GM23338 (cell line): ENCODE results near the gene NXPH4. TPM values are rescaled to one million over a fixed set of nuclear protein-coding genes. Genes with fewer than 3 reads are reported as not detected.
A peak's percentile ranks its signal among the peaks of the same experiment; 100 is the strongest.

Source experiments
- ATAC-seq: fragments of 200-7000 bp; cut with Tn5 transposase; 3 replicates; pipeline ENCODE4 v1.9.1; 2020
- DNase-seq: peaks from one replicate; pipeline ENCODE4 v3.0.0-alpha.2; 2015; ENCODE audit warnings: low spot score
- H2AFZ ChIP-seq: fragments of 200-600 bp; sonication (generic); 2 replicates; pipeline ENCODE4 v1.8.0; 2016; ENCODE audit warnings: antibody characterized with exemption, mild to moderate bottlenecking, moderate library complexity
- H3F3A ChIP-seq: fragments of 200-600 bp; sonication (generic); replicated peaks from 2 replicates; pipeline ENCODE4 v1.8.0; 2017; ENCODE audit warnings: antibody characterized with exemption, mixed run types, low read depth
- H3K27ac ChIP-seq: fragments of 200-600 bp; sonication (generic); 2 replicates; pipeline ENCODE4 v1.6.1; 2016; ENCODE audit warnings: low read depth
- H3K27me3 ChIP-seq: fragments of 200-600 bp; sonication (generic); 2 replicates; pipeline ENCODE4 v1.8.0; 2016; ENCODE audit warnings: mild to moderate bottlenecking, mixed run types, moderate library complexity; ENCODE audit not compliant: insufficient read depth
- H3K36me3 ChIP-seq: fragments of 200-600 bp; sonication (generic); 2 replicates; pipeline ENCODE4 v1.8.0; 2016; ENCODE audit warnings: mild to moderate bottlenecking; ENCODE audit not compliant: insufficient read depth
- H3K4me1 ChIP-seq: fragments of 200-600 bp; sonication (generic); 2 replicates; pipeline ENCODE4 v1.8.0; 2016; ENCODE audit warnings: mild to moderate bottlenecking, moderate library complexity; ENCODE audit not compliant: insufficient read depth
- H3K4me2 ChIP-seq: fragments of 200-600 bp; sonication (generic); 2 replicates; pipeline ENCODE4 v1.7.1; 2017; ENCODE audit warnings: mixed run types
- H3K4me3 ChIP-seq: fragments of 200-600 bp; sonication (generic); 2 replicates; pipeline ENCODE4 v1.6.1; 2016; ENCODE audit warnings: mixed run types
- H3K79me2 ChIP-seq: fragments of 200-600 bp; sonication (generic); replicated peaks from 2 replicates; pipeline ENCODE4 v1.8.0; 2017; ENCODE audit warnings: mild to moderate bottlenecking; ENCODE audit not compliant: insufficient read depth
- H3K9me2 ChIP-seq: fragments of 200-600 bp; sonication (generic); 2 replicates; pipeline ENCODE4 v1.8.0; 2017; ENCODE audit not compliant: insufficient read depth
- H4K20me1 ChIP-seq: fragments of 200-600 bp; sonication (generic); replicated peaks from 2 replicates; pipeline ENCODE4 v1.8.0; 2017; ENCODE audit warnings: mild to moderate bottlenecking; ENCODE audit not compliant: insufficient read depth
- H3K27ac Mint-ChIP-seq: 2 replicates; pipeline ENCODE4 v1.8.0; 2020; ENCODE audit warnings: inconsistent platforms, mild to moderate bottlenecking, moderate library complexity, mixed read lengths
- H3K27me3 Mint-ChIP-seq: 3 replicates; pipeline ENCODE4 v1.8.0; 2022; ENCODE audit warnings: low read depth, mild to moderate bottlenecking, moderate library complexity, mixed read lengths, inconsistent platforms; ENCODE audit not compliant: insufficient read depth, poor library complexity
- H3K36me3 Mint-ChIP-seq: 3 replicates; pipeline ENCODE4 v1.8.0; 2021; ENCODE audit warnings: low read depth, mild to moderate bottlenecking, inconsistent platforms, moderate library complexity, mixed read lengths
- H3K4me1 Mint-ChIP-seq: 3 replicates; pipeline ENCODE4 v1.8.0; 2020; ENCODE audit warnings: mild to moderate bottlenecking, inconsistent platforms, mixed read lengths
- H3K4me3 Mint-ChIP-seq: 3 replicates; pipeline ENCODE4 v1.8.0; 2021; ENCODE audit warnings: moderate library complexity, mild to moderate bottlenecking, inconsistent platforms, mixed read lengths
- H3K9me3 Mint-ChIP-seq: 3 replicates; pipeline ENCODE4 v1.8.0; 2020; ENCODE audit warnings: moderate library complexity, mild to moderate bottlenecking, inconsistent platforms, mixed read lengths
- CTCF ChIP-seq, 2 experiments: fragments of 200-600 bp in 1 of 2; sonication (generic) in 1 of 2; conservative IDR thresholded peaks; 2 replicates each; pipeline versions ENCODE4 v1.5.1 to v1.6.1; 2016 to 2017; ENCODE audit warnings: antibody characterized with exemption in 2 of 2, low read depth in 2 of 2, mild to moderate bottlenecking in 2 of 2, moderate library complexity in 1 of 2
- ETS1 ChIP-seq: IDR thresholded peaks from 2 replicates; pipeline ENCODE4 v1.6.1; 2016; ENCODE audit warnings: antibody characterized with exemption
- POLR2AphosphoS5 ChIP-seq: IDR thresholded peaks from 2 replicates; pipeline ENCODE4 v1.6.1; 2016; ENCODE audit warnings: antibody characterized with exemption, low read depth
- REST ChIP-seq: IDR thresholded peaks from one replicate; pipeline ENCODE4 v1.6.1; 2018; ENCODE audit warnings: antibody characterized with exemption; ENCODE audit not compliant: unreplicated experiment
- ZNF114 ChIP-seq: fragments of 250-450 bp; sonication (Bioruptor Pico); IDR thresholded peaks from 2 replicates; pipeline ENCODE4 v1.5.0; 2020; ENCODE audit warnings: mild to moderate bottlenecking, moderate library complexity
- ZNF331 ChIP-seq: fragments of 250-450 bp; sonication (Bioruptor Pico); IDR thresholded peaks from 2 replicates; pipeline ENCODE4 v1.5.0; 2020; ENCODE audit warnings: low read depth, mild to moderate bottlenecking, moderate library complexity
- polyA plus RNA-seq: library from polyadenylated mRNA; unstranded; fragments of >200 nt; fragmentation: Nextera tagmentation; extraction: Ambion mirVana; gene quantifications from 2 replicates; pipeline ENCODE4 v1.2.1, GENCODE V29; 2016
- total RNA-seq: library from RNA; depleted of rRNA; stranded (reverse); fragments of >200 nt; shearing (Covaris generic); gene quantifications from 2 replicates; pipeline ENCODE4 v1.2.3, GENCODE V29; 2014

Gene NXPH4
- total and polyA plus RNA-seq, 2 experiments from 2014 or later, result 0.89 to 1.5 TPM

GRCh38 chr12:57268264-57268663 is 51.7 kb downstream of the NXPH4 start:
- Histone ChIP-seq H3K4me3 (no peak overlapping the region), H3K4me2 (no peak overlapping the region), H2AFZ (no peak overlapping the region), H3K9me2 (no peaks in the 10 kb centered on the region), H4K20me1 (no peaks in the 10 kb centered on the region), H3K79me2 (no peaks in the 10 kb centered on the region), H3K27ac (peak overlapping the region; percentile 7; the same call in 1 of the 2 replicates), H3K4me1 (no peaks in the 10 kb centered on the region), H3K27me3 (no peaks in the 10 kb centered on the region), H3K36me3 (peaks cover 3% of the 10 kb centered on the region; the same call in 1 of the 2 replicates), H3F3A (peaks cover 5% of the 10 kb centered on the region; the same call in 1 of the 2 replicates)
- DNase-seq, result no peak
- Mint-ChIP-seq H3K36me3 (peaks cover 19% of the 10 kb centered on the region), H3K27ac (peak overlapping the region; percentile 76), H3K27me3 (peaks cover 6% of the 10 kb centered on the region), H3K4me3 (no peak overlapping the region), H3K4me1 (peaks cover 10% of the 10 kb centered on the region; the same call in 2 of the 3 replicates), H3K9me3 (no peaks in the 10 kb centered on the region)
- no peak for TF ChIP-seq ZNF114
- TF ChIP-seq ZNF331, result no peak
- TF ChIP-seq POLR2AphosphoS5, result no peak
- ATAC-seq, result no peak

DNA sequence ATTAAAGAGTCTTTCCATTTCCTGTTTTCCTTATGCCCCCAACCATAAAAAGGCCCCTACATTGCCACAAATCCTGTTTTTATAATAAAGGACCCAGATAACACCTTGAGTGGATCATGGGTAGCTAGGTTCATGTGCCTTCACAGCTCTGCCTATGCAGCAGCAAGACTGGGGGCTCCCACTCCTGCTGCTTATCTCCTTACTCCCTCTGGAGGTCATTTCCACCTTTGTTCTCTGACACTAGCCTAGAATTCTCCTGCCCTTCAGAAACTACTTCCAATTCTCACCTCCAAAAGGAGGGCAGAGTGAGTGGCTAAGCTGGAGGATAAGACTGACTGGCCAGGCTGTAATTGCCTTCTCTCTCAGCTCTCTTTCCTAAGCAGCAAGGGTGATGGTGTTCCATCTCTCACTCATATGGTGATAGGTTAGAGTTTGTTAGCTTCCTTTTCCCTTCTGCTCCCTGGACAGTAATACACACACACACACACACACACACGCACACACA is 54.4 kb downstream of the NXPH4 start:
- H3K36me3 ChIP-seq, result peaks cover 5% of the 10 kb centered on the region; the same call in 1 of the 2 replicates
- peak; percentile 73 for DNase-seq

More for the DNA sequence above, 54.4 kb downstream of the NXPH4 start:
- Mint-ChIP-seq H3K4me3 (no peak overlapping the region), H3K4me1 (peaks cover 10% of the 10 kb centered on the region; the same call in 2 of the 3 replicates), H3K27me3 (no peaks in the 10 kb centered on the region), H3K9me3 (no peaks in the 10 kb centered on the region), H3K27ac (no peak overlapping the region), H3K36me3 (peaks cover 25% of the 10 kb centered on the region)
- H3K4me1 ChIP-seq, result no peaks in the 10 kb centered on the region
- no peaks in the 10 kb centered on the region for H4K20me1 ChIP-seq
- H3K79me2 ChIP-seq, result no peaks in the 10 kb centered on the region
- H3F3A ChIP-seq, result no peaks in the 10 kb centered on the region
- no peak overlapping the region for H2AFZ ChIP-seq
- no peak overlapping the region for H3K4me2 ChIP-seq
- no peak overlapping the region for H3K27ac ChIP-seq
- H3K27me3 ChIP-seq, result no peaks in the 10 kb centered on the region
- no peaks in the 10 kb centered on the region for H3K9me2 ChIP-seq
- TF ChIP-seq CTCF (conservative IDR thresholded peaks at IDR 0.05; ENCODE audit: low read depth in 2 of 2) (peak; percentile 48 to 61), REST (no peak), ETS1 (no peak)
- peak; percentile 92 for ATAC-seq
- no peak overlapping the region for H3K4me3 ChIP-seq
